HG03139 (cell line): ENCODE measurements around the gene ANTXR1.

Experiments used
- ATAC-seq: cut with Tn5 transposase; IDR thresholded peaks from one replicate; pipeline ENCODE4 v1.9.1; 2021; ENCODE audit not compliant: unreplicated experiment

Gene ANTXR1

GRCh38 chr2:69203166-69203985 is 190.4 kb downstream of the ANTXR1 start:
- no peak for ATAC-seq

- no peak for ATAC-seq
Measured at GRCh38 chr2:69204654-69205053, 191.7 kb downstream of the ANTXR1 start.

DNA sequence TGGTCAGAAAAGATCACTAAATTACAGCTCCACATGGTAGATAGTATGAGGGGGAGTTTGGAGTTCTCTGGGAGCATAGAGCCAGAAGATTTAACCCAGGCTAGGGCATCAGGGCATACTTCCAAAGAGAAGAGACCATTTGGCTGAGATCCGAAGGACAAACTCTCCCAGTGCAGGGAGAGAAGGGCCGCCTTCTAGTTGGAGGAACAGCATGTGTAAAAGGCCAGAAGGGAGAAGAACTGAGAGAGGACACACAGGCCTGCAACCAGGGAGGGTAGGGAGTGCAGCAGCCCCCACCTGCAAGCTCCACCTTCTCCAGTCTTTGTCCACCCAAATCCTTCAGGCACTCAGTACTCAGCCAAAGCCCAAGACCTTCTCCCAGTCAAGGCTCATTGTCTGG is 192.1 kb downstream of the ANTXR1 start:
- ATAC-seq, result no peak

- no peak for ATAC-seq
Measured at GRCh38 chr2:69205491-69205890, 192.5 kb downstream of the ANTXR1 start.

- ATAC-seq, result no peak
Measured at GRCh38 chr2:69208023-69208595, 195.1 kb downstream of the ANTXR1 start.

DNA sequence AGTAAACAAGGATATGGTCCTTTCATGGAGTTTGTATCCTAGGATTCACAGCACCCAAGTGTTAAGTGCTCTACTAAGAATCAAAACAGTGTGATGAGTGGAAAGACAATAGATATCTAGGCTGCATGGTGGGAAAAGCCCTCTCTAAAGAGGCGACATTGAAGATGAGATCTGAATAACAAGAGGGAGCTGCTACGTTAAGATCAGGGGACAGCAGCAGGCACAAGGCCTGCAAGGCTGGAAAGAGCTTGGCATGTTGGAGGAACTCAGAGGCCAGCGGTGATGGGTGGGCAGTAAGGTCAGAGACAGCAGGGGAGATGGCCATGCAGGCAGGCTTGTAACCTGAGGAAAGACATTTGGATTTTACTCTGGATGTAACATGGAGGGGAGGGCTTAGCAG is 196.5 kb downstream of the ANTXR1 start:
- no peak for ATAC-seq

- no peak for ATAC-seq
Measured at GRCh38 chr2:69210385-69210784, 197.4 kb downstream of the ANTXR1 start.

DNA sequence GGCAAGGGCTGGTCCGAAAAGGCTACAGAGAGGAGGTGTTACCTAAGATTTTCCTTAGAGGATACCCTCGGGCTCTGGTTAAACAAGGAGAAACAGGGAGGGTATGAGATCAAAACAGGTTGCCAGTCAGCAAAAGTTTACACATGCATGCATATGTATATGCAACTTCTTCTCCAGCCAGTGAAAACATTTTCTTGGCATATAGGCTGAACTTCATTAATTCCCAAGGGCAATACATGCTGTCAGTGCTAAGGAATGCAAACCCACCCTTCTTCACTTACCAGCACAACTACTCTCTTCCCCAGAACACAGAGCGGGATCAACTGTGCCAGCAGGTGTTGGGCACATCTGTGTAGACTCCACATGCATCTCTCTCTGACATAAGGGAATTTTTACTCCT is 198.1 kb downstream of the ANTXR1 start:
- no peak for ATAC-seq

DNA sequence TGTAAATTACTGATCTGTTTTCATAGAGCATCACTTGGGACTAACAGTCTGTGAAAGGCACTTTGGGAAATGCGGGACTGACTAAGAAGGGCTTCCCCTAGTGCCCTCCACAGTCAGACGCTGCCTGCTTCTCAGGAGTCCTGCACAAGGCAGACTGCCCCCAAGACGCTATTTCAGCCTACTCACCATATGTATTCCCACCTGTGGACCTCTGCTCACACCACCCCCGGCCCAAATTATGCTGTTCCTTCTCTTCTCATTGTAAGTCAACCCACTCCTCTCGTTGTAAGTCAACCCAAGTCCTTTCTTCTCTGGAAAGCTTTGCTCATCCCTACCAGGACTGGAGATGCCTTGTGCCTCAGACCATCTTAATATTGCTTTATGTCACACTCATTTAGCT is 198.7 kb downstream of the ANTXR1 start:
- ATAC-seq, result no peak

DNA sequence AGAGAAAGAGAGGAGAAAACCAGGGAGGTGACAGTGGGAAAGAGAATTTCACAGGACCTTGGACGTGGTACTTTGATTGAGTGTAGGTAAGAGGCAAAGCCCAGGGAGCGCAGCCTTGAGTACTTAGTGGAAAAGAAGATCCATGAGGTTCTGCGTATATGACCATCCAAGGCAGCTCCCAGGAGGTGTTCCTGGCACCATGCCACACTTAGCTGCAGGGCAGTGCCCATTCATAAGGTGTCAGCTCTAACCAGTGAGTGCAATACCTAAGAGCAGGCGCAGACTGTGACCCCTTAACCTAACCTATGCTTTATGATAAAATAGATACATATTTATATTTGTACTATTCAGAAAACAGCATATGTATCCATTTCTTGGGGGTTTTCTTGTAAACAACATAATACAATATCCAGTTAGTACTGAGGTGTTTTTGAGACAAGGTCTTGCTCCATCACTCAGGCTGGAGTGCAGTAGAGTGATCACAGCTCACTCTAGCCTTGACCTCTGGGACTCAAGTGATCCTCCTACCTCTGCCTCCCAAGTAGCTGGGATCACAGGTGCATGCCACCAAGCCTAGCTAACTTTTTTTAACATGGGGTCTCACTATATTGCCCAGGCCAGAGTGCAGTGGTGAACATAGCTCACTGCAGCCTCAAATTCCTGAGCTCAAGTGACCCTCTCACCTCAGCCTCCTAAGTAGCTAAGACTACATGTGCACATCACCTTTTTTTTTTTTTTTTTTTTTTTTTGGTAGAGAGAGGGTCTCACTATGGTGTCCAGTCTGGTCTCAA is 199.5 kb downstream of the ANTXR1 start:
- ATAC-seq, result no peak

DNA sequence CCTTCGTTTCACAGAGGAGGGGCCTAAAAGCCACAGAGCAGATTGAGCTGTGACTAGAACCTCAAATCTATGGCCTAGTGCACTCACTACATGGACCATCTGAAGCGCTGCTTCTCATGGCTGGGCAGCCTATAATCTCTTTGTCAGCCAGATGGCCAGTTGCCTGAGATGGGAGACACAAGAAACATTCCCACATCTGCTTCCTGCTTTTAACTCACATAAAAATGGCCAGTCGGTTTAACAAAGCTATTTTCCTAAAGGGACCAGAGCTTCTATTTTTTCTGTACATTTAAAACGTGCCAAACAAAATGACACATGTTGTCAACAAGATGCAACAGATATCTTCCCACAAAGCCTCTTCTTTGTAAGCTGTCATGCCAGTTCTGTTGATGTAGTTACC is 200.2 kb downstream of the ANTXR1 start:
- no peak for ATAC-seq

GRCh38 chr2:69213782-69214181 is 200.8 kb downstream of the ANTXR1 start:
- ATAC-seq, result no peak

DNA sequence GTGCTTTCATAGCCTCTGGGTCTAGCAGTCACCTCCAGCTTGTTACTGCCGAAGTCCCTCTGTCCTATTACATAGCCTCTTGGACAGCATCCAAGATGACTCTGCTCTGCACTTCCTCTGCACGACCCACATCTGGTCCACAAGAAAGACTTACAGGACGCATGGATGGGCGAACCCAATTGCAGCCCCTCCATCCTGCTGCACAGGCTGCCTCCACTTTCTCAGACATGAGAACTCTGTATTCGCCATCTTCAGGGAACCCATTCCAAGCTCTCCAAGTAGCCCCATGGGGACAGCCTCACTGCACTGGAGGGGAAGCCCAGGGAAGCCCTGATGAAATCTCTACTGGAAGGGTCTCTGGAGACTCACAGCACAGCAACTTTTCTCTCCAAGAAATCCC is 201.9 kb downstream of the ANTXR1 start:
- no peak for ATAC-seq

DNA sequence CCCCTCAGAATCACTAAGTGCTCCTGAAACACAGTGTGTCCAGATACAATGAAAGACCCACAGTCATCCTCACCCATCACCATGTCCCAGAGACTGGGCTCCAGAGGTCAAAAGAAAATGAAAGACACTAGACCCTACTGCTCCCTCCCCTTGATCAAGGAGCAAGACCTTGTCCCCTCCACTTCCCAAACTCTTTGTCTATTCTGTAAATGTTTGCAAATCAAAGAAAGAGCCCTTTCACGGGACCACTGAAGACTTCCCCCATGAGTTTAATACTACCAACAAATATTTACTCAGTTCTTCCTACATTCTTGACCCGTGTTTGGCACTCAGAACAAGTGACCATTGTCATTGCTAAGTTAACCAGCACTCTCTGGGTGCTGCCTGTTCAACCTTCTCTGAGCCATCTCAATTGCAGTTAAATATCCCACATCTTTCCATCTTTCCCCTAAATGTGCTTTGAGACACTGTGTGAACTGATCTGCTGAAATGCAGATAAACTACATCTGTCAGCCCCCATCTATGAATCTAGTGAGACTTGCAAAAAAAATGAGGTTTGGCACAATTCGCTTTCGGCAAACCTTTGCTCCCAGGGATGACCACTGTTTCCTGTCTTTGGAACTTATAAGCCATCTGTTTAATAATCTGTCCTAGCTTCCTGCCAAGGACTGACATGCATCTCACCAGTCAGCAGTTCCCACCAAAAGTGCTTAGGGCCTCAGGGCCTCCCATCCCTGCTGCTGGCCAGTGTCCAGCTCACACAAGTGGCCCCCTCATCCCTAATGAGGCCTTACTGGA is 203.8 kb downstream of the ANTXR1 start:
- no peak for ATAC-seq

DNA sequence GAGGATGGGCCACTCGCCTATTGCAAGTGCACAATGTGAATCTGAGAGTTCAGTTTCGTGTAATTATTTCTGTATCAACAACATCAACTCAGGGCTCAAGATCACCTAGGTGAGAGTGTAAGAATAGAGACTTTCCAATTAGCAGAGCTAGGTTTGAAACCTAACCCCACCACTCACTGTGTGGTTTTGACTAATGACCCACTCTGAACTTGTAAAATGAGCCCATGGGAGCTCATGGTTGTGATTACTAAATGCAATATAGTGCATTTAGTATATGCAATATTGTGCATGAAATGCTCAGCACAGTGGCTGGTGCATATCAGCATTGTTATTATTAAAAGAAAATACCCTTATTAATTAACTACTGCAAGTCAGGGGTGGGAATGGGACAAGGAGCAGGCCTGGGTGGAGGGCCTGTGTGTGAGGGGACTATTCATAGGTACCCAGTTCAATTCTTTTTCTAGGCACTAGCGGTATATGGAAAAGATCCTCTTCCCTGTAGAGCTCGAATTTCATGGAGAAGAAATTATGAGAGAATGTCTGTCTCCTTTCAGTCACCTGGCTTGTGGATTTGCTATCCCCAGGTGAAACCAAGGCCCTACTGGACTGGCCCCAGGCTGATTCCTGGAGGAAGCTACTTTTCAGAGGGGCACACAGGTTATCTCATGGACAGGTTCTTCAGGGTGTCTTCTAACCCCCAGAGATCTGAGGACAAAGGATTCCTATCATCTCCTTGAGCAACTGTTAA is 204.5 kb downstream of the ANTXR1 start:
- ATAC-seq, result no peak

- ATAC-seq, result no peak
Measured at GRCh38 chr2:69221512-69221911, 208.5 kb downstream of the ANTXR1 start.

- no peak for ATAC-seq
Measured at GRCh38 chr2:69221960-69222751, 209.2 kb downstream of the ANTXR1 start.

DNA sequence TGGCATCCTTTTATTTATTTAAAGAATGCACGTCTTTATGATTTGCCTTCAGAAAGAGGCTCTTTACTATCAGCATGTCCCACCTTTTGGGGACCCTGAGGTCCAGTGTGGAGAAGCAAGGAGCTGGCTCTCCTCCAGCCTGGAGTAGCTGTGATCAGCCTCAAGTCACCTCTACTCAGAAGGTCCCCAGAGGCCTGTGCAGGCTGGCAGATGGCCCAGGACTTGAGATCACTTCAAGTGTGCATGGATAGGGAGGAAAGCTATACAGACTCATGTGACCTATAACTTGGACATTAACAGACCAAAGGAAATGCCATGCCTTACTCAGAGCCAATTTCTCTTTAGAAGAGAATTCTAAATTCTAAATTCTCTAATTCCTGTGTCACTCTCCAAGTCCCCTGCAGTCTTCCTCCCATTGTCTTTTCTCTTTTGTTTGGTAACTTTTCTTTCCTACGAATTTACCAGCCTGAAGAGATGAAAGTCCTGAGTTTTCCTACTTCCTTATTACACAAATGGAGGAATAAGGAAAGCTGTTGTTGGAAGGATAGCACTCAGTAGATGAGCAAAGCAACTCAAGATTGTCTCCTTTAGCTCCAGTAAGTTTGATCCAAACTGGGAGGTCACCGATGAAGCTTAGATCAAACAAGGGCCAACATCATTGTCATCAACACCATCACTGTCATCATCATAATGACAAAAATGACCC is 210.1 kb downstream of the ANTXR1 start:
- ATAC-seq, result no peak
